ENCODE measurements around the gene DOCK4. TPM values are rescaled to one million over a fixed set of nuclear protein-coding genes. Genes with fewer than 3 reads are reported as not detected.

DOCK4 gene
- total RNA-seq, 2 experiments from 2014 or later = 0.99 to 1.6 TPM

DNA sequence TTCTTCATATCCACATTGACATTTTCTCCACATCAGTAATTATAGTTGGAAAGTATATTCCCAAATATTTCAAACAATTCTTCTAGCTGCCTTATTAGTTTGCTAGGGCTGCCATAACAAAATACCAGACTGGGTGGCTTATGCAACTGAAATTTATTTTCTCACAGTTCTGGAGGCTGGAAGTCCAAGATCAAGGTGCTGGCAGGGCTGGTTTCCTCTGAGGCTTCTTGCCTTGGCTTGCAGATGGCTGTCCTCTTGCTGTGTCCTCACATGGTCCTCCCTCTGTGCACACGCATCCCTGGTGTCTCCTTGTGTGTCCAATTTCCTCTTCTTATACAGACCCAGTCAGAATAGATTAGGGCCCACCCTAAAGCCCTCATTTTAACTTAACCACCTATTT is 34.5 kb downstream of the DOCK4 start:
- ChIA-PET POLR2A (no interaction called here), CTCF (no interaction called here)

- ChIA-PET CTCF (no interaction called here), POLR2A (no interaction called here)
Measured at GRCh38 chr7:112168915-112169314, 37.3 kb downstream of the DOCK4 start.

DNA sequence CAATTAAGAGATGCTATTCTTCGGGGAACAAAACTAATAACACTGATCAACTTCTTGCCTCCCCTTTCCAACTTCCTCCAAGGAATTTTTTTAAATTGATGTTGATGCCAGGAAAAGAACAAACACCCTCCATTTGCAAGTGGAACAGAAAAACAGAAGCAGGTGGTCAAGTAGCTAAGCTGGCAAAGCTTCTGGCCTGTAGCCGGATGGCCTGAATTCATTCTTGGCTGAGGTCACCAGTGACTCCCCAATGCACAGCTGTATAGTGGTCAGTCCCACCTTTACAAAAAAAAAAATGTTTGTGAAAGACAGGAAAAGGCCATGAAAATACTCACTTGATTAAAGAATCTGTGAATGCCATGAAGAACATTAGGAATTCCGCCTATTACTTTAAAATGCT is 39.1 kb downstream of the DOCK4 start:
- POLR2A ChIA-PET = no interaction called here

GRCh38 chr7:112162784-112163506 is 43.3 kb downstream of the DOCK4 start:
- POLR2A ChIA-PET = no interaction called here
- CTCF ChIA-PET = no interaction called here

More for the DNA sequence above, 39.1 kb downstream of the DOCK4 start:
- CTCF ChIA-PET = no interaction called here

DNA sequence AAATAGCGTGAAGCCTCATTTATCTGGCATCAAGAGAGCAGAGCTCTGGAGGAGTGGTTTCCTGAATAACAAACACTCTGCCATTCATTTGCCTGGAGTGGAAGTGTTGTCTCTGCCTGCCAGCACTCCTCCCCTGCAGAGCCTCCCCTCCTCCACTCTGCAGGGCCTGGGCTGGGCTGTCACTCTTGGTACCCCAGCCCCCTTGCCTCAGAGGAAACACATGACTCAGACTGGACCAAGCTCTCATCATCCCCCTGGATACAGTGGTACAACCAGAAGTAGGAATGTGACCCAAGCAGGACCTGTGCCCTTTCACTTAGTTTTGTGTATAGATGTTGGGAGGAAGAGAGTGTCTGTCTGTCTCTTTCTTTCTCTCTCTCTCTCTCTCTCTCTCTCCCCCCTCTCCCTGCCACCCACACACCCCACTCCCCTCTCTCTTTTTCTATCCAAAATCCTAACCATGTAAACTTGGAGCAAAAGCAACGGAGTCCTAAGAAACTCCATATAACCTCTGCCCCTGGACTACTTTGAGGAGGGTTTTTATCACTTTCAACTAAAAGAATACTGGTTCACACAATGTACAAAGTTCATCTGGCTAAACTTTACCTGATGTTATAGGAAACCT is 43.9 kb downstream of the DOCK4 start:
- ChIA-PET POLR2A (no interaction called here), CTCF (no interaction called here)

DNA sequence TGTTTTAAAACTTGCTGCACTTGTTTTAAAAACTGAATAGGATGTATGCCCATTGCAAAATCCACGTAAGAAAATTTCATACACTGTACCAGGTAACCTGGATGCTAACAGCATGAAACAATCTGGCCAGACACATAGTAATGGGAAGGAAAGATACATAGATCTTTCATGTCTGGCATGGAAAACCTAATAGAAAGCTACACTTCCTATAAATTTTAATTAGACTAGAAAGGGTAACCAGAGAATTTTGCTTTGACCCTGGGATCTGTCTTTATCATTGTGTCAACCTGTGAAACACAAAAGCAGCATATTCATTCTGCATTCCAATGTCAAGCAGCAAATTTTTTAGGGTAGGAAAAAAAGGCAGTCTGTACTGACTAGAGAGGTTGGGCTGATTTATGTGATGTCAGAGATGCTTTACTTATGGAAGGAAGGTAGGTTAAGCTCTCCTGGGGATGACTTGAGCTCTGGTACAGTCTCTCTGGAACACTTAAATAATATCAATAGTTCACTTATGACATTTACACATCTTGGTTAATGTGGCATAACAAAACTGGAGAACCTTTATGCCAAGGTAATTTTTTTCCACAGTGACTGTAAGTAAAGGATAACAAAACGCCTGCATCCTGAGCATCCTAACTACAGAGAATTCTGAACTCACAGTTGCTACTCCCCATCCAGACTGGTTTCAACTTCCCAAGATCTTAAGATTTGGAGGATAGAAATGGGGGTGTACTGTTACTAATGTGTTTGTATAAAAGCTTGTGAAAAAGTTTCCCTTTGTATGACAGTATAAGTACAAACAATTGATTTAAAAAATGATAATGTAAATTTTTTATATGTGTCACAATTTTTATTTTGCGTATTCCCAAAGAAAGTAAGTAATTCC is 44.7 kb downstream of the DOCK4 start:
- POLR2A ChIA-PET = no interaction called here
- CTCF ChIA-PET = no interaction called here

- ChIA-PET CTCF (no interaction called here), POLR2A (no interaction called here)
Measured at GRCh38 chr7:112160771-112161150, 45.4 kb downstream of the DOCK4 start.

- POLR2A ChIA-PET = no interaction called here
- CTCF ChIA-PET = no interaction called here
Measured at GRCh38 chr7:112160130-112160770, 45.9 kb downstream of the DOCK4 start.

DNA sequence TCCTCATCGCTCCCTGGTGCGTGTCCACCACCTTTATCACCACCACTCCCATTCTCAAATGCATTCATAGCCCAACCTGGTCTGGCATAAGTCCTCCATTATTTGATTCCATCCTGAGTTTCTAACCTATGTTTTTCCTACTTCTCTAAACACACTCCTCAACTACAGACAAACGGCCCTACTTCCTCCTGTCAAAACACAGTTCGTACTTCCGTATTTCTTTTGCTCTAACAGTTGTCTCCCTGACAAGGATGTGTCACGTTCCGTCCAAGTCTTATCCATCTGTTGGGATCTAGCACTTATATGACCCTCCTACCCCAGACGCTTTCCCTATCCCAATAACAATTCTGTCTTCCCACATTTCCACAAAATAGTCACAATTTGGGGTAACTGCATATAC is 46.8 kb downstream of the DOCK4 start:
- ChIA-PET POLR2A (no interaction called here), CTCF (no interaction called here)

DNA sequence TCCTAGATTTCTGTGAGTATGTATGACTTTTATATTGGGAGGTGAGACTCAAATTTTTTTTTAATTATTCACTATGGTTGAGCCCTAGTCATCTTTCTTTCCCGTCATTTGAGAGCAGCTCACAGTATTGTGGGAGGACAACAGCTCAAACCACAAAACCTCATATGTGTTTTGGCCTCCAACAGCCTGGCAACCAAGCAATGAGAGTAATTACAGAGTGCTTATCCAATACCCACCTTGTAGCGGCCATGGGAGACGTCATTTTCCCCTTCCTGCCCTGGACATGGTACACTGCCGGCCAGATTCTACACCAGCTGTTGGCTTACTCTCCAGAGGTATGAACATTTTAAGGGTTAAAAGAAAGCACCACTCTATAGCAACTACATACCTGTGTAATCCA is 49.1 kb downstream of the DOCK4 start:
- POLR2A ChIA-PET = no interaction called here
- CTCF ChIA-PET = no interaction called here

DNA sequence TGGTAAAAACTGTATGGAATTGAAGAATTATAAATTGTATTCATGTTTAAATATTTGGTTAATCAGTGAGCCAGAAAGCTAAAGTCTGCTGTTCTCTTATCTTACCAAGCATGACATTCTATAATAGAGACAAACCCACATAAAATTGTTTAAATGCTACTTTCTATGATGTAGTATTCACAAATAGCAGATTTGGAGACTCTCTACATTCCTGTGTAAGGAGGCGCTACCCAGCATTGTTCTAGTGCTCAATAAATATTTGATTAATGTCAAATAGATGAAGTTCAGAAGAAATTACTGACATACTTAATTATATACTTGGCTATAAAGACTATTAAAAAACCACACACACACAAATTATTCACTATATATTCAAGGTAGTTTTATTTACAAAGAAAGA is 49.8 kb downstream of the DOCK4 start:
- ChIA-PET CTCF (no interaction called here), POLR2A (no interaction called here)

DNA sequence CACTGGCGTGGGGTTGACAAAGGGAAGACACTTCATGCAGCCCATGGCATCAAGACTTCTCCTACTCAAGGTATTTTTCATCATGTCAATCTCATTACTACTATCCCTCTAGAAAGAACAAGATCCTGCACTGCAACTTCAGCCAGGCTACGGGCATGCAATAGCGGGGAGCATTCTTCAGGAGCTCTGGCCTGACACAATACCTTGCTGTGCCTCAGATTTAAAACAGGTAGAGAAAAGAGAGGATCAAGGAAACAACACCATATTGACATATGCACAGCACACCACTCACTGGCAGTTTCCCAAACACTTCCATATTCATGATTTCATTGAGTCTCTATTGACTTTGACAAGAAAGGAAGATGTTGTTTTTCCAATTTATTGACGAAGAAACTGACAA is 51.5 kb downstream of the DOCK4 start:
- ChIA-PET POLR2A (no interaction called here), CTCF (no interaction called here)

GRCh38 chr7:112152186-112152585 is 54.0 kb downstream of the DOCK4 start:
- CTCF ChIA-PET = interaction anchor here (0.7 kb wide), 1 partner anchor 284 kb away, joined by 4 read pairs; no protein-coding TSS in a partner anchor
- POLR2A ChIA-PET = no interaction called here

DNA sequence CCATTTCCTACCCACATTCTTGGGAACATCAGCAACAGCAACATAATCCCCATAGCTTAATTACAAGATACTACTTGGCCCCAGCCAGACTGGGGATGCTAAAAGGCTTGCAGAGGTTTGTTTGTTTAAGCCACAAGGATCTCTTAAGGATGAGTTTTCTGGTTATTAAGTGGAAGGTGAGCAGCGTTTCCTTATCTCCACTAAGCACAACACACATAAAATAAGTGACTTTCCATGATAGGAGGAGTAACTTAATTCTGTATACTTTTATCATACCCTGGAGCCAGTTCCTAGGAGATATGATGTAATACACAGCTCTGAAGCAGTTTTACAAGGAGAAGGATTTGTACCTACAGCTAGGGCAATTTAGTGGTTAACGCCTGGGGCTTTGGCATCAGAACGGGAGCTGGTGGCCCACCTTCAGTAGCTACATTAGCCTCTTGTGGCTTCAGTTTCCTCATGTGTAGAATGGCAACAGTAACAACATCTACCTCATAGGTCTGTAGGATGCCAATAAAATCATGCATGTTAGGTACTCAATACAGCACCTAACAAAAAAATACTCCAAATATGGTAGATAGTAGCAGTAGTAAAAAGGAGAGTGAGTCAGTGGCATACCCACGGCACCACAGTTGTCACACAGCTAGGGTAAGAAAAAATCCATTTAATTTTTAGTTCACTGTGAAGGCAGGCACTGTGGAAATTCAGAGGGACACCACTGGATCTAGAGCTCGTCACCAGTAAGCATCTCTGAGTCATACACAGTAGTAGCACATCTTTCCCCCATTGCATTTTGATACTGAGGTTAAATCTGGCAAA is 55.2 kb downstream of the DOCK4 start:
- POLR2A ChIA-PET = interaction anchor here (0.7 kb wide), 1 partner anchor 1745 kb away, joined by 5 read pairs; no protein-coding TSS in a partner anchor
- CTCF ChIA-PET = no interaction called here

DNA sequence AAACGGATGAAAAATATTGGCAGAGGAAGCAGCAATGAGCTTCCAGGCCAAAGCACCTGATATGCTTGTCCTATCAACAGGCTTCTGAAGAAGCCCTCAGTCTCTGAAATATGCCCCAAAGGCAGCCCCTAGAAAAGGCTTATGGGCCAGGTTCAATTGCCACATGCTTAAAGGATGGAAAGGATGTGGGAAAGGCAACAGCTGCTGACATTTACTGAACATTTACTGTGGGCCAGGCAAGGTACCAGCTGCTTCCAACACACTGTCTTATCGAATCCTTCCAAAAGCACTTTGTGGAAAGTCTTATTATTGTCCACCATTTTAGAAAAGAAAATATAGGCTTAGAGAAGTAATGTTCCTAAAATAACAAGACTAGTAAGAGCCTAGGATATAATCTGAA is 56.5 kb downstream of the DOCK4 start:
- CTCF ChIA-PET = no interaction called here
- POLR2A ChIA-PET = no interaction called here

DNA sequence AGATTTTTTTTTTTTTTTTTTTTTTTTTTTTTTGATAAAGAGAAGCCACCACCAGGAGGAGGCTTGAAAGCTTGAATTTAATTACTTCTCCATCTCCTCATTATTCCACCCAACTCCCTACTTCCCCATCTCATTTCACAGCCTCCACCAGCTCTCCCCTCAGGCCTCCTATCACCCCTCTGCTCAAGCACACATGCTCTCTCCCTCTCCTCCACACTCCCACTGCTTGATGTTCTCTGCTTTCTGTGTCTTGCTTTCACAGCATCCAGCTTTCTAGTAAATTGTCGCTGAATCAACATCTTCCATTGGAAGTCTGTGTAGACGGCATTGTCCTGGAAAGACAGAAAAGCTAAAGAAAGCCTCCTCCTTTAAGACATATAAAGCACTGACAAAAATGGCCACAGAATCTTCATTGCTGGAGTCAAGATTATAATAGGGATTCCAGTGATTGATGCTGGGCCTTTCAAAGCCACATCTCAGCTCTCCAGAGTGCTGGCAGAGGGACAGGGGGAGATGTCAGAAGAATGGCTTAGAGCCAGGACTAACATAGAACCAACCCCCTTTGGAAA is 58.3 kb downstream of the DOCK4 start:
- POLR2A ChIA-PET = no interaction called here
- CTCF ChIA-PET = no interaction called here

DNA sequence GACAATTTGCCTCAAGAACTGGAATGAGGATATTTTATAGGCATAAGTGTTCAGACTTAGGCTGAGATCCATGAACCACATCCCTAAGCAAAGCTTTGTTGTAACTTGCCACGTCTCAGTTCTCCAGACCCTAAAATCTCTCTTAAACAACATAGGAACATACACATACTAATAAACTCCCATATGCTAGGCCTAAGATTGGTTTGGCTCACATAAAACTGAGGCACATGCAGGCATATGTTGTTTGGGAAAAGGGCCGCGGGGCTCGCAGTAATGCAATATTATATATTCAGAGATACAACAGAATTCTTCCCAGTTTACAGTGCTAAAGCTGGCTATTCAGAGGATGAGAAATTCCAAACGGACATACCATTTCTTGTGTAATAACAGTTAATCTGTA is 61.0 kb downstream of the DOCK4 start:
- ChIA-PET POLR2A (no interaction called here), CTCF (no interaction called here)

DNA sequence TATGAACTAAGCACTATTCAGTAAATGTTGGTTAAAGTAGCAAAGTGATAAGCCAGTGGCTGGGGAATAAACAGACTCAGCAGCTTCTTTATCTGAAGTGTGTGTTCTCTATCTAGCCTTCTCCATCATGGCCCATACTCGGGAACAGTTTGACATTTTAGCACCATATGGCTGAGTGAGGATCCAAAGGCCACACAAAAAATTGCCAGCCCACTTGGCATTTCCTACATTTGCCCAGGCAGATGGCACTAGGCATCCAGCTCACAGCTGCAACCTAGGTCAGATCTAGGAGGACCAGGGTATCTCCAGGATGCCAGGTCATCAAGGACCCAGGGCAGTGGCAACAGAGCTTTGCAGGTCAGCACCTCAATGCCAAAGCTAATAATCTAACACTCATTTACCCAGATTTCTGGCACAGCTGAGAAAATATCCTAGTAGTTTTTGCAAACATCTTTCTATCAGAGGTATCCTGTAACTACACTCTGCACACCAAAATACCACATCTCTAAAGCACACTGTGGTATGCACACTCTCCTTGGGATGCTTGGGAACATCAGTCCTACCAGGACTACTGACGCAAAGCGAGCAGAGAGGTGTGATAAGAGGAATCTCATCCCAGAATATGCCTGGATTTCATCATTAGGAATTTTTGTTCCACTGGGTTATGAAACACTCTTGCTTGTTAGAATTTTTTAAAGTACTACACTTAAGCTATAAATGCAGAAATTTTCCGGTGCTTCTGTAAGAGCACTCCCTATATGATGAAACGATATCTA is 61.7 kb downstream of the DOCK4 start:
- POLR2A ChIA-PET = no interaction called here
- CTCF ChIA-PET = no interaction called here

DNA sequence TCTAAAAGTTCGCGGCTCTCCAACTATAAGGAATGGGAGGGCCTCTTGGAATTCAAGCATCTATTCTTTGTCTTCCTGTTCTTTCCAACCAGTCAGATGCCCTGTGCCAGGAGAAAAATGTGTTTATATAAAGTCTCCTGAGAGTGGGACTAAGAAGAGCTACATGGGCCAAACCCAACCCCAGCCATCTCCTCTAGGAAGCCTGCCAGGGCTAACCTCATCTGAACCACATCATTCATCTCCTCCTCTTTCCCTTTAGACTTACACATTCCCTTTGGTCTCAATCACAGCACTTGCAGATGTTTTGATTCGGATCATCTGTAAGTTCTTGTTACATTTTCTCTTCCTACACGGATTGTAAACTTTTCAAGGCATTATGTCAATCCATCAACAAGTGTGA is 62.6 kb downstream of the DOCK4 start:
- ChIA-PET CTCF (no interaction called here), POLR2A (no interaction called here)

Measured in activated CD8-positive, alpha-beta memory T cell treated with anti-CD3 and anti-CD28 coated beads for 36 hours (primary cell).